Fibroblast of mammary gland (primary cell): Measurements from ENCODE around the gene ZPR1.

Source experiments
- DNase-seq: peaks from one replicate; pipeline ENCODE4 v3.0.0-alpha.2; 2010; ENCODE audit warnings: low read depth
- H3K4me3 ChIP-seq: 2 replicates; pipeline ENCODE4 v1.5.1; 2011; ENCODE audit warnings: low read depth, mild to moderate bottlenecking, low read length, moderate library complexity; ENCODE audit not compliant: control insufficient read depth
- CTCF ChIP-seq: conservative IDR thresholded peaks from 2 replicates; pipeline ENCODE4 v1.5.1; 2011; ENCODE audit warnings: low read depth, low read length, inconsistent platforms; ENCODE audit not compliant: control insufficient read depth, insufficient read depth

ZPR1 gene

GRCh38 chr11:116822575-116822974, 34.8 kb upstream of the ZPR1 start:
- no peak for DNase-seq
- H3K4me3 ChIP-seq: no peak overlapping the region
- TF ChIP-seq CTCF: no peak

- H3K4me3 ChIP-seq: no peak overlapping the region
- no peak for TF ChIP-seq CTCF
- no peak for DNase-seq
Measured at GRCh38 chr11:116821050-116821918, 33.5 kb upstream of the ZPR1 start.

- TF ChIP-seq CTCF: no peak
- DNase-seq: no peak
- H3K4me3 ChIP-seq: no peak overlapping the region
Measured at GRCh38 chr11:116819049-116819448, 31.2 kb upstream of the ZPR1 start.

GRCh38 chr11:116814502-116814901, 26.7 kb upstream of the ZPR1 start:
- no peak overlapping the region for H3K4me3 ChIP-seq
- no peak for TF ChIP-seq CTCF
- no peak for DNase-seq

GRCh38 chr11:116813781-116814471, 26.1 kb upstream of the ZPR1 start:
- no peak for TF ChIP-seq CTCF
- no peak for DNase-seq
- no peak overlapping the region for H3K4me3 ChIP-seq

- no peak for TF ChIP-seq CTCF
- H3K4me3 ChIP-seq: no peak overlapping the region
- no peak for DNase-seq
Measured at GRCh38 chr11:116813170-116813569, 25.3 kb upstream of the ZPR1 start.
